Chondrocyte (in vitro differentiated cells): Measurements from ENCODE around the gene RPL3. TPM values are rescaled to one million over a fixed set of nuclear protein-coding genes. Genes with fewer than 3 reads are reported as not detected.

Experiments
- DNase-seq: peaks from one replicate; pipeline ENCODE4 v3.0.0; 2021; ENCODE audit warnings: mixed read lengths, low spot score
- H3K27ac Mint-ChIP-seq: one replicate; pipeline ENCODE4 v1.8.0; 2021; ENCODE audit warnings: mild to moderate bottlenecking, moderate library complexity, mixed read lengths; ENCODE audit not compliant: unreplicated experiment
- H3K27me3 Mint-ChIP-seq: 2 replicates; pipeline ENCODE4 v1.8.0; 2021; ENCODE audit warnings: low read depth, mixed read lengths
- H3K36me3 Mint-ChIP-seq: 2 replicates; pipeline ENCODE4 v1.8.0; 2021; ENCODE audit warnings: low read depth, mixed read lengths
- H3K4me1 Mint-ChIP-seq: 2 replicates; pipeline ENCODE4 v1.8.0; 2021; ENCODE audit warnings: low read depth, mild to moderate bottlenecking, mixed read lengths
- H3K4me3 Mint-ChIP-seq: one replicate; pipeline ENCODE4 v1.8.0; 2021; ENCODE audit warnings: mild to moderate bottlenecking, moderate library complexity, mixed read lengths; ENCODE audit not compliant: unreplicated experiment
- H3K9me3 Mint-ChIP-seq: 2 replicates; pipeline ENCODE4 v1.8.0; 2021; ENCODE audit warnings: low read depth, mixed read lengths
- CTCF ChIP-seq: fragments of 200-600 bp; sonication (generic); IDR thresholded peaks from 2 replicates; pipeline ENCODE4 v1.5.0; 2021; ENCODE audit warnings: antibody characterized with exemption, mild to moderate bottlenecking, moderate library complexity
- total RNA-seq: library from RNA; stranded (reverse); gene quantifications from 3 replicates; pipeline ENCODE4 v1.2.1, GENCODE V29; 2021

Gene RPL3
- total RNA-seq, 1 donor from 2014 or later = 1,326 TPM

GRCh38 chr22:39292031-39292462 is 27.4 kb downstream of the RPL3 start:
- Mint-ChIP-seq H3K27me3 (no peaks in the 10 kb centered on the region), H3K27ac (peak overlapping the region; percentile 96), H3K9me3 (no peaks in the 10 kb centered on the region), H3K4me3 (no peak overlapping the region), H3K36me3 (no peaks in the 10 kb centered on the region), H3K4me1 (peaks cover 58% of the 10 kb centered on the region)
- DNase-seq = peak; percentile 74
- TF ChIP-seq CTCF = no peak

- Mint-ChIP-seq H3K4me3 (no peak overlapping the region), H3K27ac (peak overlapping the region; percentile 69), H3K4me1 (peaks cover 57% of the 10 kb centered on the region), H3K27me3 (no peaks in the 10 kb centered on the region), H3K9me3 (no peaks in the 10 kb centered on the region), H3K36me3 (no peaks in the 10 kb centered on the region)
- peak; percentile 66 for TF ChIP-seq CTCF
- DNase-seq = peak; percentile 72
Measured at GRCh38 chr22:39291523-39291922, 27.9 kb downstream of the RPL3 start.

GRCh38 chr22:39290724-39291161 is 28.7 kb downstream of the RPL3 start:
- Mint-ChIP-seq H3K9me3 (no peaks in the 10 kb centered on the region), H3K4me1 (peaks cover 51% of the 10 kb centered on the region), H3K4me3 (no peak overlapping the region), H3K27me3 (no peaks in the 10 kb centered on the region), H3K36me3 (peaks cover 1% of the 10 kb centered on the region), H3K27ac (no peak overlapping the region)
- DNase-seq = peak; percentile 90
- no peak for TF ChIP-seq CTCF

GRCh38 chr22:39289975-39290720 is 29.3 kb downstream of the RPL3 start:
- Mint-ChIP-seq H3K9me3 (no peaks in the 10 kb centered on the region), H3K4me3 (no peak overlapping the region), H3K27ac (no peak overlapping the region), H3K27me3 (no peaks in the 10 kb centered on the region), H3K4me1 (peaks cover 47% of the 10 kb centered on the region), H3K36me3 (peaks cover 2% of the 10 kb centered on the region)
- DNase-seq = peak; percentile 57
- TF ChIP-seq CTCF = no peak

GRCh38 chr22:39289533-39289932 is 29.9 kb downstream of the RPL3 start:
- H3K4me3 Mint-ChIP-seq = no peak overlapping the region
- peaks cover 2% of the 10 kb centered on the region for H3K36me3 Mint-ChIP-seq
- no peak overlapping the region for H3K27ac Mint-ChIP-seq
- H3K9me3 Mint-ChIP-seq = no peaks in the 10 kb centered on the region
- DNase-seq = peak; percentile 87
- H3K27me3 Mint-ChIP-seq = no peaks in the 10 kb centered on the region
- H3K4me1 Mint-ChIP-seq = peaks cover 41% of the 10 kb centered on the region
- TF ChIP-seq CTCF = no peak
